WTC11 (cell line): ENCODE results near the gene PGS1. TPM values are rescaled to one million over a fixed set of nuclear protein-coding genes. Genes with fewer than 3 reads are reported as not detected.

Source experiments
- ATAC-seq: fragments of 200-7000 bp; cut with Tn5 transposase; 2 replicates; pipeline ENCODE4 v1.10.0; 2021; ENCODE audit warnings: mild to moderate bottlenecking, moderate library complexity
- CTCF ChIA-PET: fragments of 300-600 bp; sonication (Branson Sonifier 250); formaldehyde crosslinking; loops from one replicate; lab custom pipeline; 2021; ENCODE audit warnings: antibody characterized with exemption; lab: Charles Lee
- POLR2A ChIA-PET: fragments of 350-600 bp; sonication (Branson Sonifier 250); formaldehyde crosslinking; loops from one replicate; lab custom pipeline; 2021; ENCODE audit warnings: antibody characterized with exemption; lab: Charles Lee
- DNase-seq: peaks from one replicate; pipeline ENCODE4 v3.0.0; 2021; ENCODE audit warnings: low spot score
- H3K27ac Mint-ChIP-seq: 2 replicates; pipeline ENCODE4 v1.8.0; 2021; ENCODE audit warnings: mixed read lengths
- H3K27me3 Mint-ChIP-seq: 2 replicates; pipeline ENCODE4 v1.8.0; 2021; ENCODE audit warnings: low read depth, mild to moderate bottlenecking, moderate library complexity, mixed read lengths
- H3K36me3 Mint-ChIP-seq: 2 replicates; pipeline ENCODE4 v1.8.0; 2021; ENCODE audit warnings: mixed read lengths
- H3K4me1 Mint-ChIP-seq: 2 replicates; pipeline ENCODE4 v1.8.0; 2022; ENCODE audit warnings: mixed read lengths
- H3K4me3 Mint-ChIP-seq: 2 replicates; pipeline ENCODE4 v1.8.0; 2021; ENCODE audit warnings: mild to moderate bottlenecking, moderate library complexity, mixed read lengths
- H3K9me3 Mint-ChIP-seq: 2 replicates; pipeline ENCODE4 v1.8.0; 2021; ENCODE audit warnings: mixed read lengths
- ARID4B ChIP-seq: sonication (generic); formaldehyde crosslinking; IDR thresholded peaks from 2 replicates; pipeline ENCODE4 v1.8.0; 2023; ENCODE audit warnings: missing genetic modification reagents, mild to moderate bottlenecking, borderline replicate concordance
- ATF1 ChIP-seq: sonication (generic); formaldehyde crosslinking; IDR thresholded peaks from 2 replicates; pipeline ENCODE4 v1.8.1; 2023; ENCODE audit warnings: mild to moderate bottlenecking, moderate library complexity, missing genetic modification reagents
- ATF2 ChIP-seq: sonication (generic); formaldehyde crosslinking; IDR thresholded peaks from 2 replicates; pipeline ENCODE4 v1.8.1; 2022; ENCODE audit warnings: low read depth, missing genetic modification reagents, borderline replicate concordance
- ATF3 ChIP-seq: sonication (generic); formaldehyde crosslinking; conservative IDR thresholded peaks from 2 replicates; pipeline ENCODE4 v1.8.1; 2022; ENCODE audit warnings: mild to moderate bottlenecking, missing genetic modification reagents
- ATF6 ChIP-seq: sonication (generic); formaldehyde crosslinking; IDR thresholded peaks from 2 replicates; pipeline ENCODE4 v1.8.1; 2023; ENCODE audit warnings: mild to moderate bottlenecking, missing genetic modification reagents
- CDX4 ChIP-seq: fragments of 250-450 bp; sonication (Bioruptor Pico); IDR thresholded peaks from 2 replicates; pipeline ENCODE4 v1.9.0; 2021; ENCODE audit warnings: moderate library complexity, mild to moderate bottlenecking, inconsistent platforms, borderline replicate concordance
- ELF4 ChIP-seq: sonication (generic); formaldehyde crosslinking; IDR thresholded peaks from 2 replicates; pipeline ENCODE4 v1.8.1; 2022; ENCODE audit warnings: low read depth, mild to moderate bottlenecking, moderate library complexity, missing genetic modification reagents
- ERG ChIP-seq: fragments of 250-450 bp; sonication (Bioruptor Pico); IDR thresholded peaks from 2 replicates; pipeline ENCODE4 v1.8.0; 2021; ENCODE audit warnings: mild to moderate bottlenecking
- FOXP4 ChIP-seq: sonication (generic); formaldehyde crosslinking; IDR thresholded peaks from 2 replicates; pipeline ENCODE4 v1.8.0; 2022; ENCODE audit warnings: mild to moderate bottlenecking, missing genetic modification reagents
- HMGXB4 ChIP-seq: sonication (generic); formaldehyde crosslinking; IDR thresholded peaks from 2 replicates; pipeline ENCODE4 v1.8.1; 2023; ENCODE audit warnings: mild to moderate bottlenecking, moderate library complexity, missing genetic modification reagents
- NR3C1 ChIP-seq: sonication (generic); formaldehyde crosslinking; conservative IDR thresholded peaks from 2 replicates; pipeline ENCODE4 v1.8.1; 2023; ENCODE audit warnings: low read depth, mild to moderate bottlenecking, missing genetic modification reagents
- RELA ChIP-seq: sonication (generic); formaldehyde crosslinking; IDR thresholded peaks from 2 replicates; pipeline ENCODE4 v1.8.1; 2022; ENCODE audit warnings: missing genetic modification reagents, mild to moderate bottlenecking, borderline replicate concordance
- USF1 ChIP-seq: sonication (generic); formaldehyde crosslinking; IDR thresholded peaks from 2 replicates; pipeline ENCODE4 v1.8.0; 2022; ENCODE audit warnings: mild to moderate bottlenecking, missing genetic modification reagents
- ZNF532 ChIP-seq: fragments of 250-450 bp; sonication (Bioruptor Pico); IDR thresholded peaks from 2 replicates; pipeline ENCODE4 v1.9.0; 2021; ENCODE audit warnings: mild to moderate bottlenecking, borderline replicate concordance
- total RNA-seq: library from RNA; stranded (reverse); gene quantifications from 3 replicates; pipeline ENCODE4 v1.2.3, GENCODE V29; 2021

PGS1 gene
- total RNA-seq, 1 experiment from 2014 or later: 51.4 TPM

- no peak for TF ChIP-seq ZNF532 (CRISPR knock-in tag)
- TF ChIP-seq NR3C1: no peak
- TF ChIP-seq USF1: peak; percentile 79
Observed at GRCh38 chr17:78361225-78361701, 17.2 kb upstream of the PGS1 start (continued).

GRCh38 chr17:78362232-78362631, 16.2 kb upstream of the PGS1 start:
- no peak overlapping the region for H3K4me3 Mint-ChIP-seq
- peaks cover 71% of the 10 kb centered on the region for H3K4me1 Mint-ChIP-seq
- H3K27me3 Mint-ChIP-seq: peaks cover 16% of the 10 kb centered on the region
- H3K27ac Mint-ChIP-seq: 0 out of 2 replicates have a peak overlapping the region, but pooled peaks have one; percentile 44
- ATAC-seq (no peak), DNase-seq (no peak)
- ChIA-PET CTCF (interaction anchor here (0.6 to 9.8 kb wide), 13 partner anchors 13 to 217 kb away, joined by 3 to 115 read pairs (median 15); partner anchors contain the start of gene PGS1), POLR2A (interaction anchor here (0.6 to 2.1 kb wide), 4 partner anchors 28 to 1583 kb away, joined by 4 to 11 read pairs (median 6); no protein-coding TSS in a partner anchor)
- no peaks in the 10 kb centered on the region for H3K9me3 Mint-ChIP-seq
- peaks cover 6% of the 10 kb centered on the region for H3K36me3 Mint-ChIP-seq
- TF ChIP-seq ATF2 (CRISPR knock-in tag): no peak
- no peak for TF ChIP-seq ATF6
- no peak for TF ChIP-seq ELF4
- TF ChIP-seq ERG (CRISPR knock-in tag): no peak
- no peak for TF ChIP-seq CDX4
- no peak for TF ChIP-seq ATF1 (CRISPR knock-in tag)
- TF ChIP-seq RELA (CRISPR knock-in tag): no peak
- no peak for TF ChIP-seq ARID4B (CRISPR knock-in tag)
- no peak for TF ChIP-seq ATF3 (CRISPR knock-in tag)
- TF ChIP-seq HMGXB4 (CRISPR knock-in tag): no peak
- no peak for TF ChIP-seq FOXP4 (CRISPR knock-in tag)
